ENCODE results near the gene PSMD13.

PSMD13 gene

DNA sequence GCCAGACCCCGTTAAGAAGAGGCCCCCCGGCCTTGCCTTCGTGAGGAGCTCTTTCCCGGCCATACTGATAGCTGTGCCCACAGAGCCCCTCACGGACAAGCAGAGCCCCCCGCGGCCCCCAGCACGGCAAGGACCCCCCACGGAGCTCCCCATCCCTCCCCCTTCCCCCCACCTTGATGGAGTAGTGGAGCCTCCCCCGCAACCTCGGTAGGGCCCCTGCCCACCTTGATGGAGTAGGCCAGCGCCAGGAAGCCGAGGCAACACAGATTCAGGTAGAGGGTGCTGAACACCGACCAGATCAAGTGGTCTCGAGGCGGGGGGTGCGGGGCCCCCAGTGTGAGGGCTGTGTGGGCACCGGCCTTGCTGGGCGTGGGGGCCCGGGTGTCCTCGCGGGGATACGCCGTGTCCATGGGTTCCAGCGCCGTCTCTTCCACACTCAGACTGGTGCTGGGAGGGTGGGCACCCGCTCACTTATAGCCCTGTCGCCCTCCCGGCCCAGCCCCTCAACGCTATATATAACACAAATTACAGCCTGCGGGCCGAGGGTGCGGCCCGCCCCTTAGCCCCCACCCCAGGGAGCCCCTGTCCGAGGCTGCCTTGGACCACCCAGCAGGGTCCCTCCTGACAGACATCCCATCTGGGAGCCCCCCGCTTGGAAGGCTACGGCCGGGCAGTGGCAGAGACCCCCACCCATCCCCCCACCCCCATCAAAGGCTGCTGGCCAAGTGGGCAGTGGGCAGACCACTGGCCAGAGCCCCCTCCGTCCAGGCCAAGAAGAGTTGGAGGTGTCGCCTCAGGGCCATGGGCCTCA is 62.5 kb downstream of the PSMD13 start, which contains the start of gene IFITM5:
Gene IFITM5, minus strand, starts transcription at position 446 of the 811 bp plus-strand sequence. Its CDS starts 36 bp downstream, at position 410.
- no peak for DNase-seq (ENCODE audit: low spot score)

DNA sequence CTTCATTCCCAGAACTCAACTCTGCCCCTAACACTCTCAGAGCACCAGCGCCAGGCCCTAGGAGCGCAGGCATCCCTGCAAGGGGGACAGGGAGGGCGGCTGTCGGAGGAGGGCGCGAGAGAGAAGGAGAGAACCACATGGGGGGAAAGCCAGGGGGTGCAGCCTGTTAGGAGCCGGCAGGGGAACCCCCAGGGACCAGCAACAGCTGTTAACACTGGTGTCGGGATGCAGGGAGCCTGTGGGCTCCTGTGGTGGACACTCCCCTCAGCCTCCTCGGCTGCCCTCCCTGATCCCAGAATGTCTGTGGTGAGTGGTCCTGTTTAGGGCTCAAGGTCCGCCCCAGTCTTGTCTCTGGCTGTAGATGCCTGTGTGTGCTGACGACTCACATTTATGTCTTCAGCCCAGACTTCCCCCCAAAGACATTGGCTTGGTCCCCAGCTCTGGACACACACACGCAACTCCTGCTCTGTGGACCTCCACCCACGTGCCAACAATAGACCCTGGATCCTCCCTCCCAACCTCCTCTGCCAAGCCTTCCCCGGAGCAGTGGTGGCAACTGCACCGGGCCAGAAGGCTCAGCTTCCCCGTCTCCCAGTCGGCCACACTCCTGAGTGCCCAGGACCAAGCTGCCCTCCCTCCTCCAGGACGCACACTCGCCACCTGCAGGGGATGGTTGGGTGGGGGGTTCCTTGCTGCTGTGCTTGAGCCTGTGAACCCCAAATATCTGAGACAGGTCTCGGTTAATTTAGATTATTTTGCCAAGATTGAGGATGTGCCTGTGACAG is 63.4 kb downstream of the PSMD13 start:
- DNase-seq (ENCODE audit: low spot score) = no peak
